Kidney epithelial cell (primary cell): Measurements from ENCODE around the gene NR0B1. TPM values are rescaled to one million over a fixed set of nuclear protein-coding genes. Genes with fewer than 3 reads are reported as not detected.

Experiments
- DNase-seq: peaks from one replicate; pipeline ENCODE4 v3.0.0-alpha.2; 2010; ENCODE audit warnings: low read depth
- H3K27me3 ChIP-seq: 2 replicates; pipeline ENCODE4 v1.6.0; 2011; ENCODE audit warnings: low read length; ENCODE audit not compliant: control insufficient read depth, insufficient read depth
- H3K36me3 ChIP-seq: 2 replicates; pipeline ENCODE4 v1.5.1; 2011; ENCODE audit warnings: low read length; ENCODE audit not compliant: control insufficient read depth, insufficient read depth
- H3K4me3 ChIP-seq: 2 replicates; pipeline ENCODE4 v1.5.1; 2011; ENCODE audit warnings: low read depth, mild to moderate bottlenecking, control low read depth, low read length
- CTCF ChIP-seq: IDR thresholded peaks from 2 replicates; pipeline ENCODE4 v1.5.1; 2011; ENCODE audit warnings: mild to moderate bottlenecking, moderate library complexity, low read length, control low read depth, inconsistent platforms; ENCODE audit not compliant: insufficient read depth, poor library complexity, severe bottlenecking
- total RNA-seq: library from RNA; depleted of rRNA; stranded (reverse); fragments of >200 nt; gene quantifications from 2 replicates; pipeline ENCODE4 v1.2.3, GENCODE V29; 2015

The NR0B1 gene
- total RNA-seq, 1 donor from 2014 or later, result 1.6 TPM

DNA sequence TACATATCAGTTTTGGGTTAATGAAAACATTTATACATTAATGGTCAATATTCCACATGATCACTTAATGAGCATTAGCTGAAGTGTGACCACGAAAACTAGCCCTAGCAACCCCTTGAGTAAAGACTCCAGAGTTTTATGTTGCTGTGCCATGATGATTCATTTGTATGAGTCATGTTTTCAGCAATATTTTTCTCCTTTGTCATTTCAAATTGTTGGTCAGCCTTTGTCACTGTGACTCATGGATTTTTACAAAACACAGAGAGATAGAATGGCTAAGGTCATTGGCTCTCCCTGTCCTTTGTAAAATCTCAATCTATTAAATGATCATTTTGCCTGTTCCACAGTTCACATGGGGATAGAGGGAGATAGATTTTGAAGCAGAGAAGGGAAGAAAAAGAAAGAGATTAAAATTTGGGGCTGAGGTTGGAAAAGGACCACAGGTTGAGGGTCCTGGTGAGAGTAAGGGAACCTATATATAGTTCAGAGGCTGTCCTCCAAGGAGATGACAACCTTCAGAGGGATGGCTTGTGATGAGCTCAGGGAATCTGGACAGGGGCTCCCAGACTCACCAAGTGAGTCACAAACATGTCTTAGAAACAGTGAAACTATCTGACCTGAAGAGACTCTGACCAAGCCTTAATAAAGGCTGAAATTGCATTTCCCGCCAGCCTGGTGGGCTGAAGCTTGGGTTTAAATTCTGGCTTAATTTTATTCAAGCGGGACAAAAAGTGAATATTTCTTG is 25.6 kb downstream of the NR0B1 start:
- Histone ChIP-seq H3K36me3 (no peaks in the 10 kb centered on the region), H3K27me3 (no peaks in the 10 kb centered on the region), H3K4me3 (no peak overlapping the region)
- peak; percentile 72 for DNase-seq
- no peak for TF ChIP-seq CTCF

DNA sequence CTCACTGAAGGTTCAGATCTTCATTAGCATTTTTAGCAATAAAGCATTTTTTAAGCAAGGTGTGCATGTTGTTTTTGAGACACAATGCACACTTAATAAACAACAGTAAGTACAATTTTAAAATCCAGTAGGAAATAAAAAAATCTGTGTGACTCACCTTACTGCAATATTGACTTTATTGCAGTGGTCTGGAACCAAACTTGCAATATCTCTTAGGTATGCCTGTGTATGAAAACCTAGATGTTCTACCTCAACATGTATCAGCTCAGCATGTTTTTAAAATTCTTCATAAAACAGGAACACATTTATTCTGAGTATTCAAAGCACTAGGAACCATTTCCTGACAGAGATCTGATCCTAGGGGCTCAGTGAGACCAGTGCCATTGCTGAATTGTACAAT is 26.7 kb downstream of the NR0B1 start:
- TF ChIP-seq CTCF, result no peak
- no peak for DNase-seq
- no peak overlapping the region for H3K4me3 ChIP-seq

DNA sequence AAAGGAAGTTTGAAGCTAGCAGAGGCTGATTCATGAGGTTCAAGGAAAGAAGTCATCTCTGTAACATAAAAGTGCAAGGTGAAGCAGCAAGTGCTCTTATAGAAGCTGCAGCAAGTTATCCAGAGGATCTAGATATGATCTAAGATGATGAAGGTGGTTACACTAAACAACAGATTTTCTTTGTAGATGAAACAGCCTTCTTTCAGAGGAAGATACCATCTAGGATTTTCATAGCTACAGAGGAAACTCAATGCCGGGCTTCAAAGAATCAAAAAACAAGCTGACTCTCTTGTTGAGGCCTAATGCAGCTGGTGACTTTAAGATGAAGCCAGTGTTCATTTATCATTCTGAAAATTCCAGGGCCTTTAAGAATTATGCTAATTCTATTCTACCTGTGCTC is 28.8 kb downstream of the NR0B1 start:
- Histone ChIP-seq H3K36me3 (no peaks in the 10 kb centered on the region), H3K4me3 (no peak overlapping the region), H3K27me3 (no peaks in the 10 kb centered on the region)
- DNase-seq, result no peak
- TF ChIP-seq CTCF, result no peak

More for the DNA sequence above, 26.7 kb downstream of the NR0B1 start:
- Histone ChIP-seq H3K27me3 (no peaks in the 10 kb centered on the region), H3K36me3 (no peaks in the 10 kb centered on the region)

DNA sequence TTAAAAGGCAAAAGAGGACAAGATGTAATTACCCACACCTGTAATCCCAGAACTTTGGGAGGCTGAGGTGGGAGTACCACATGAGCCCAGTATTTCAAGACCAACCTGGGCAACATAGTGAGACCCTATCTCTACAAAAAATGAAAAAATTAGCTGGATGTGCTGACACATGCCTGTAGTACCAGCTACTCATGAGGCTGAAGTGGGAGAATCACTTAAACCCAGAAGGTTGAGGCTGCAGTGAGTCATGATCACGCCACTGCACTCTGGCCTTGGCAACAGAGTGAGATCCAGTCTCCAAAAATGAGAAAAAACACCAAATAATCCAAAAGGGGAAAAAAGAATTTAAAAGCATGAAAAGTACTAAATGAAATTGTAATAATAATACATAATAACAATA is 30.8 kb downstream of the NR0B1 start:
- no peaks in the 10 kb centered on the region for H3K36me3 ChIP-seq
- H3K27me3 ChIP-seq, result no peaks in the 10 kb centered on the region
- H3K4me3 ChIP-seq, result no peak overlapping the region
- no peak for DNase-seq
- TF ChIP-seq CTCF, result no peak

- TF ChIP-seq CTCF, result peak; percentile 20
- DNase-seq, result no peak
Observed at GRCh38 chrX:30275498-30275897, 33.7 kb downstream of the NR0B1 start.

GRCh38 chrX:30270639-30271038 is 38.6 kb downstream of the NR0B1 start:
- no peak for DNase-seq
- H3K4me3 ChIP-seq, result no peak overlapping the region
- H3K27me3 ChIP-seq, result no peaks in the 10 kb centered on the region
- H3K36me3 ChIP-seq, result no peaks in the 10 kb centered on the region
- TF ChIP-seq CTCF, result no peak

More at GRCh38 chrX:30275498-30275897, 33.7 kb downstream of the NR0B1 start:
- no peak overlapping the region for H3K4me3 ChIP-seq
- no peaks in the 10 kb centered on the region for H3K27me3 ChIP-seq
- no peaks in the 10 kb centered on the region for H3K36me3 ChIP-seq
